ENCODE measurements around the gene SEPHS1. TPM values are rescaled to one million over a fixed set of nuclear protein-coding genes. Genes with fewer than 3 reads are reported as not detected.

SEPHS1 gene
- total RNA-seq, 1 donor from 2014 or later = 57.0 TPM

GRCh38 chr10:13315361-13315760 is 32.7 kb downstream of the SEPHS1 start:
- H3K27me3 ChIP-seq (ENCODE audit: insufficient read depth, low read length) = no peaks in the 10 kb centered on the region
- H3K4me1 ChIP-seq (ENCODE audit: insufficient read depth, low read length) = no peaks in the 10 kb centered on the region
- FAIRE-seq (no peak), DNase-seq (ENCODE audit: low read depth) (no peak)
- H3K36me3 ChIP-seq (ENCODE audit: insufficient read depth, low read length) = peaks cover 3% of the 10 kb centered on the region
- no peaks in the 10 kb centered on the region for H3K9me3 ChIP-seq (ENCODE audit: insufficient read depth, low read depth, low read length)
- H3K27ac ChIP-seq (ENCODE audit: low read depth, low read length) = no peak overlapping the region
- H3K4me2 ChIP-seq (ENCODE audit: low read length) = no peak overlapping the region
- no peak overlapping the region for H3K4me3 ChIP-seq (ENCODE audit: insufficient read depth, low read depth, low read length)
- no peaks in the 10 kb centered on the region for H3K27me3 Mint-ChIP-seq (ENCODE audit: low read depth, unreplicated experiment)
- H4K20me1 ChIP-seq (ENCODE audit: insufficient read depth, low read length) = no peaks in the 10 kb centered on the region
- H3K79me2 ChIP-seq (ENCODE audit: insufficient read depth, low read length) = no peaks in the 10 kb centered on the region
- TF ChIP-seq EZH2 (IDR thresholded peaks at IDR 0.05; ENCODE audit: insufficient read depth, low read length) (no peak), CTCF (IDR thresholded peaks at IDR 0.05; ENCODE audit: insufficient read depth, low read depth, low read length) (no peak)
- H3K9me3 Mint-ChIP-seq (ENCODE audit: unreplicated experiment) = no peaks in the 10 kb centered on the region
- no peak overlapping the region for H3K4me3 Mint-ChIP-seq (ENCODE audit: unreplicated experiment)
- peaks cover 4% of the 10 kb centered on the region for H3K36me3 Mint-ChIP-seq (ENCODE audit: low read depth, unreplicated experiment)
- H2AFZ ChIP-seq (ENCODE audit: low read depth, low read length) = no peak overlapping the region
- H3K4me1 Mint-ChIP-seq (ENCODE audit: low read depth, unreplicated experiment) = no peaks in the 10 kb centered on the region
- H3K27ac Mint-ChIP-seq (ENCODE audit: unreplicated experiment) = no peak overlapping the region
- H3K9ac ChIP-seq (ENCODE audit: low read length) = no peak overlapping the region

- H3K4me1 ChIP-seq (ENCODE audit: insufficient read depth, low read length) = no peaks in the 10 kb centered on the region
- Mint-ChIP-seq H3K9me3 (ENCODE audit: unreplicated experiment) (no peaks in the 10 kb centered on the region), H3K27me3 (ENCODE audit: low read depth, unreplicated experiment) (no peaks in the 10 kb centered on the region), H3K4me3 (ENCODE audit: unreplicated experiment) (no peak overlapping the region), H3K4me1 (ENCODE audit: low read depth, unreplicated experiment) (no peaks in the 10 kb centered on the region), H3K27ac (ENCODE audit: unreplicated experiment) (no peak overlapping the region), H3K36me3 (ENCODE audit: low read depth, unreplicated experiment) (no peaks in the 10 kb centered on the region)
- no peak for TF ChIP-seq CTCF (IDR thresholded peaks at IDR 0.05; ENCODE audit: insufficient read depth, low read depth, low read length)
- no peak for TF ChIP-seq EZH2 (IDR thresholded peaks at IDR 0.05; ENCODE audit: insufficient read depth, low read length)
- H3K9ac ChIP-seq (ENCODE audit: low read length) = no peak overlapping the region
- H3K27ac ChIP-seq (ENCODE audit: low read depth, low read length) = no peak overlapping the region
- H3K4me3 ChIP-seq (ENCODE audit: insufficient read depth, low read depth, low read length) = no peak overlapping the region
- H2AFZ ChIP-seq (ENCODE audit: low read depth, low read length) = no peak overlapping the region
- H4K20me1 ChIP-seq (ENCODE audit: insufficient read depth, low read length) = no peaks in the 10 kb centered on the region
- no peaks in the 10 kb centered on the region for H3K36me3 ChIP-seq (ENCODE audit: insufficient read depth, low read length)
- DNase-seq (ENCODE audit: low read depth) (peak; percentile 8), FAIRE-seq (no peak)
- H3K79me2 ChIP-seq (ENCODE audit: insufficient read depth, low read length) = no peaks in the 10 kb centered on the region
- no peak overlapping the region for H3K4me2 ChIP-seq (ENCODE audit: low read length)
- H3K27me3 ChIP-seq (ENCODE audit: insufficient read depth, low read length) = no peaks in the 10 kb centered on the region
- H3K9me3 ChIP-seq (ENCODE audit: insufficient read depth, low read depth, low read length) = no peaks in the 10 kb centered on the region
These were observed 36.9 kb downstream of the SEPHS1 start for GRCh38 chr10:13311177-13311575.

GRCh38 chr10:13310518-13311176 is 37.4 kb downstream of the SEPHS1 start:
- H3K27ac ChIP-seq (ENCODE audit: low read depth, low read length) = no peak overlapping the region
- no peak overlapping the region for H3K4me3 ChIP-seq (ENCODE audit: insufficient read depth, low read depth, low read length)
- DNase-seq (ENCODE audit: low read depth) (no peak), FAIRE-seq (no peak)
- no peaks in the 10 kb centered on the region for H3K9me3 ChIP-seq (ENCODE audit: insufficient read depth, low read depth, low read length)
- H3K4me1 Mint-ChIP-seq (ENCODE audit: low read depth, unreplicated experiment) = no peaks in the 10 kb centered on the region
- TF ChIP-seq EZH2 (IDR thresholded peaks at IDR 0.05; ENCODE audit: insufficient read depth, low read length) (no peak), CTCF (IDR thresholded peaks at IDR 0.05; ENCODE audit: insufficient read depth, low read depth, low read length) (no peak)
- no peak overlapping the region for H3K4me3 Mint-ChIP-seq (ENCODE audit: unreplicated experiment)
- no peaks in the 10 kb centered on the region for H4K20me1 ChIP-seq (ENCODE audit: insufficient read depth, low read length)
- H3K9ac ChIP-seq (ENCODE audit: low read length) = no peak overlapping the region
- H2AFZ ChIP-seq (ENCODE audit: low read depth, low read length) = no peak overlapping the region
- H3K4me1 ChIP-seq (ENCODE audit: insufficient read depth, low read length) = no peaks in the 10 kb centered on the region
- no peak overlapping the region for H3K4me2 ChIP-seq (ENCODE audit: low read length)
- H3K27ac Mint-ChIP-seq (ENCODE audit: unreplicated experiment) = no peak overlapping the region
- no peaks in the 10 kb centered on the region for H3K9me3 Mint-ChIP-seq (ENCODE audit: unreplicated experiment)
- H3K27me3 ChIP-seq (ENCODE audit: insufficient read depth, low read length) = no peaks in the 10 kb centered on the region
- no peaks in the 10 kb centered on the region for H3K36me3 ChIP-seq (ENCODE audit: insufficient read depth, low read length)
- H3K27me3 Mint-ChIP-seq (ENCODE audit: low read depth, unreplicated experiment) = no peaks in the 10 kb centered on the region
- H3K36me3 Mint-ChIP-seq (ENCODE audit: low read depth, unreplicated experiment) = no peaks in the 10 kb centered on the region
- H3K79me2 ChIP-seq (ENCODE audit: insufficient read depth, low read length) = no peaks in the 10 kb centered on the region

Measured in astrocyte (in vitro differentiated cells and primary cell).